ENCODE measurements around the gene EHD2. TPM values are rescaled to one million over a fixed set of nuclear protein-coding genes. Genes with fewer than 3 reads are reported as not detected.

EHD2 gene
- total RNA-seq, 1 donor from 2014 or later, result 10.3 TPM

- Mint-ChIP-seq H3K4me3 (peak overlapping the region; percentile 88), H3K4me1 (ENCODE audit: unreplicated experiment) (peaks cover 11% of the 10 kb centered on the region), H3K9me3 (no peaks in the 10 kb centered on the region), H3K27ac (peak overlapping the region; percentile 95), H3K36me3 (no peaks in the 10 kb centered on the region), H3K27me3 (peaks cover 31% of the 10 kb centered on the region)
- DNase-seq (ENCODE audit: extremely low spot score, unreplicated experiment), result no peak
- TF ChIP-seq CTCF (conservative IDR thresholded peaks at IDR 0.05), result no peak
Observed at GRCh38 chr19:47729799-47730520, 16.7 kb downstream of the EHD2 start.

- H3K36me3 Mint-ChIP-seq, result no peaks in the 10 kb centered on the region
- H3K27ac Mint-ChIP-seq, result peak overlapping the region; percentile 95
- TF ChIP-seq CTCF (conservative IDR thresholded peaks at IDR 0.05), result no peak
- peaks cover 31% of the 10 kb centered on the region for H3K27me3 Mint-ChIP-seq
- peak overlapping the region; percentile 88 for H3K4me3 Mint-ChIP-seq
- no peaks in the 10 kb centered on the region for H3K9me3 Mint-ChIP-seq
- H3K4me1 Mint-ChIP-seq (ENCODE audit: unreplicated experiment), result peaks cover 11% of the 10 kb centered on the region
- no peak for DNase-seq (ENCODE audit: extremely low spot score, unreplicated experiment)
Observed at GRCh38 chr19:47730521-47730889, 17.3 kb downstream of the EHD2 start.

GRCh38 chr19:47730910-47731309 lies 17.7 kb downstream of the EHD2 start:
- Mint-ChIP-seq H3K4me1 (ENCODE audit: unreplicated experiment) (peaks cover 11% of the 10 kb centered on the region), H3K36me3 (no peaks in the 10 kb centered on the region), H3K9me3 (no peaks in the 10 kb centered on the region), H3K4me3 (no peak overlapping the region), H3K27ac (no peak overlapping the region), H3K27me3 (peaks cover 31% of the 10 kb centered on the region)
- DNase-seq (ENCODE audit: extremely low spot score, unreplicated experiment), result no peak
- TF ChIP-seq CTCF (conservative IDR thresholded peaks at IDR 0.05), result no peak

GRCh38 chr19:47735131-47735530 lies 21.9 kb downstream of the EHD2 start:
- H3K4me3 Mint-ChIP-seq, result no peak overlapping the region
- TF ChIP-seq CTCF (conservative IDR thresholded peaks at IDR 0.05), result no peak
- H3K36me3 Mint-ChIP-seq, result no peaks in the 10 kb centered on the region
- DNase-seq (ENCODE audit: extremely low spot score, unreplicated experiment), result no peak
- no peaks in the 10 kb centered on the region for H3K4me1 Mint-ChIP-seq (ENCODE audit: unreplicated experiment)
- H3K27me3 Mint-ChIP-seq, result peaks cover 15% of the 10 kb centered on the region
- H3K27ac Mint-ChIP-seq, result no peak overlapping the region
- no peaks in the 10 kb centered on the region for H3K9me3 Mint-ChIP-seq

GRCh38 chr19:47740866-47741519 lies 27.8 kb downstream of the EHD2 start:
- Mint-ChIP-seq H3K4me3 (no peak overlapping the region), H3K9me3 (no peaks in the 10 kb centered on the region), H3K36me3 (peaks cover 8% of the 10 kb centered on the region), H3K27me3 (peaks cover 10% of the 10 kb centered on the region), H3K4me1 (ENCODE audit: unreplicated experiment) (peaks cover 9% of the 10 kb centered on the region), H3K27ac (no peak overlapping the region)
- no peak for TF ChIP-seq CTCF (conservative IDR thresholded peaks at IDR 0.05)
- no peak for DNase-seq (ENCODE audit: extremely low spot score, unreplicated experiment)
